Type B pancreatic cell (in vitro differentiated cells): ENCODE data around the gene EEPD1. TPM values are rescaled to one million over a fixed set of nuclear protein-coding genes. Genes with fewer than 3 reads are reported as not detected.

Source experiments
- DNase-seq: peaks from one replicate; pipeline ENCODE4 v3.0.0; 2021; ENCODE audit warnings: mixed read lengths; ENCODE audit not compliant: unreplicated experiment; ENCODE audit errors: extremely low spot score
- H3K27ac Mint-ChIP-seq: 2 replicates; pipeline ENCODE4 v1.8.0; 2021; ENCODE audit warnings: mild to moderate bottlenecking, mixed read lengths
- H3K27me3 Mint-ChIP-seq: 2 replicates; pipeline ENCODE4 v1.8.0; 2021; ENCODE audit warnings: mixed read lengths
- H3K36me3 Mint-ChIP-seq: 2 replicates; pipeline ENCODE4 v1.8.0; 2021; ENCODE audit warnings: mixed read lengths
- H3K4me1 Mint-ChIP-seq: one replicate; pipeline ENCODE4 v1.8.0; 2021; ENCODE audit warnings: mixed read lengths; ENCODE audit not compliant: unreplicated experiment
- H3K4me3 Mint-ChIP-seq: 2 replicates; pipeline ENCODE4 v1.8.0; 2021; ENCODE audit warnings: mild to moderate bottlenecking, mixed read lengths
- H3K9me3 Mint-ChIP-seq: 2 replicates; pipeline ENCODE4 v1.8.0; 2021; ENCODE audit warnings: mixed read lengths
- CTCF ChIP-seq: fragments of 200-600 bp; sonication (generic); conservative IDR thresholded peaks from 2 replicates; pipeline ENCODE4 v1.5.0; 2021; ENCODE audit warnings: antibody characterized with exemption, mild to moderate bottlenecking
- total RNA-seq: library from RNA; stranded (reverse); gene quantifications from 2 replicates; pipeline ENCODE4 v1.2.1, GENCODE V29; 2021; ENCODE audit warnings: low replicate concordance

Gene EEPD1
- total RNA-seq, 1 donor from 2014 or later, result 35.8 TPM

DNA sequence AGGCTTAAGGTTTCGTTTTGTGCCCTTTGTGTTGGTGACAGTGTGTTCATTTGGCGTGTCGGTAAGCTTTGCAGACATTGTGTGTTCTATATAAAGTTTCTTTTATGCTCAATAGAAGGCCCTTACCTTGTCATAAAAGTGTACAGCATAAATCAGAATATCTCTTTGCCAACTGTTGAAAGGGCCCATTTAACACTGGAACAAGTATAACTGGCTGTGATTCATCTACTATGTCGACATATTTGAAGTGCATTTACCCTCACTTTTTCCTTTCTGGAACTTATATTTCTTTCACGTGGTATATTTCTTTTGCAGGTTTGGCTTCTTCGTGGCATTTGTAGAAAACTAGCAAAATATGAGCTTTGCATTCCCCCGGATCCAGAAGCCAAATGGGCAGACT is 32.7 kb downstream of the EEPD1 start:
- Mint-ChIP-seq H3K36me3 (peaks cover 4% of the 10 kb centered on the region), H3K9me3 (no peaks in the 10 kb centered on the region), H3K27ac (no peak overlapping the region), H3K4me3 (no peak overlapping the region), H3K27me3 (no peaks in the 10 kb centered on the region), H3K4me1 (peaks cover 38% of the 10 kb centered on the region)
- DNase-seq, result no peak
- no peak for TF ChIP-seq CTCF

- Mint-ChIP-seq H3K27ac (no peak overlapping the region), H3K4me1 (peaks cover 40% of the 10 kb centered on the region), H3K4me3 (no peak overlapping the region), H3K9me3 (no peaks in the 10 kb centered on the region), H3K36me3 (peaks cover 4% of the 10 kb centered on the region), H3K27me3 (no peaks in the 10 kb centered on the region)
- TF ChIP-seq CTCF, result no peak
- DNase-seq, result no peak
These were observed 33.5 kb downstream of the EEPD1 start for GRCh38 chr7:36186359-36187121.

DNA sequence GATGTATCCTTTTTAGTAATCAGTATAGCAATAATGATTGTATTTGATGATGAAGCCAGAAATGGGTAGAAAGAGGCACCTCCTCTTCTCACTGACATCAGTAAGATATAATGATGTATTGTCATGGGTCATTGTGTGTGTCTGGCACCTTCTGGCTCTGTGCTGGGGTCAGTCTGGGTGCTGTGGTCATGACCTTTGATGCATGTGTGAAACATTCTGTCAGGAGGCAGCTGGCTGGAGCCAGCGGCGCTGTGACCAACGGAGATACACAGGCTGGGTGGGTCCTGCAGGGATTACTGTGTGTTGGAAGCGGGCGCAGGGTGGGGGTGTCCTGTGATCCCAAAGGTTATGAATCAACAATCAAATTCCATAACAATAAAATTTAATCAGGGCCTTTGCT is 35.2 kb downstream of the EEPD1 start:
- DNase-seq, result no peak
- no peak overlapping the region for H3K4me3 Mint-ChIP-seq
- H3K4me1 Mint-ChIP-seq, result peaks cover 35% of the 10 kb centered on the region
- H3K36me3 Mint-ChIP-seq, result peaks cover 4% of the 10 kb centered on the region
- no peak for TF ChIP-seq CTCF
- H3K27ac Mint-ChIP-seq, result no peak overlapping the region
- H3K27me3 Mint-ChIP-seq, result no peaks in the 10 kb centered on the region
- no peaks in the 10 kb centered on the region for H3K9me3 Mint-ChIP-seq

DNA sequence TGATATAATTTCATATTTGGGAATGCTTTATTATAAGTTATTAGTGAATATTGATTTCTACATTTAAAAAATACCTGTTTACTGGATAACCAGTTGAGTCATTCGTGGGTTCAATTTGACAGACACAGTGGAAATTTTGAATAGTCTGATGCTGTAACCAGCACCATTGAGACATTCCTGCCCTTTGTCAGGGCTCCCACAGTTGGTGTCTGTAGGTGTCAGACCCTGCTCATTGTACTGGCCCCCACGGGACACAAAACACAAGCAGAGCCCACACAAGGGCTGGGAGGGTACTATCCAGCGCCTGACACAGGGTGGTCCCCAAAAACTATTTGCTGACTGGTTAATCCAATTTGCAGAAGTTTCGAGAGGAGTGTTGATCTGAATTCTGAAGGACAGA is 35.9 kb downstream of the EEPD1 start:
- H3K36me3 Mint-ChIP-seq, result peaks cover 4% of the 10 kb centered on the region
- no peak for DNase-seq
- no peaks in the 10 kb centered on the region for H3K27me3 Mint-ChIP-seq
- no peak overlapping the region for H3K4me3 Mint-ChIP-seq
- H3K27ac Mint-ChIP-seq, result no peak overlapping the region
- TF ChIP-seq CTCF, result no peak
- H3K9me3 Mint-ChIP-seq, result no peaks in the 10 kb centered on the region
- peaks cover 35% of the 10 kb centered on the region for H3K4me1 Mint-ChIP-seq

DNA sequence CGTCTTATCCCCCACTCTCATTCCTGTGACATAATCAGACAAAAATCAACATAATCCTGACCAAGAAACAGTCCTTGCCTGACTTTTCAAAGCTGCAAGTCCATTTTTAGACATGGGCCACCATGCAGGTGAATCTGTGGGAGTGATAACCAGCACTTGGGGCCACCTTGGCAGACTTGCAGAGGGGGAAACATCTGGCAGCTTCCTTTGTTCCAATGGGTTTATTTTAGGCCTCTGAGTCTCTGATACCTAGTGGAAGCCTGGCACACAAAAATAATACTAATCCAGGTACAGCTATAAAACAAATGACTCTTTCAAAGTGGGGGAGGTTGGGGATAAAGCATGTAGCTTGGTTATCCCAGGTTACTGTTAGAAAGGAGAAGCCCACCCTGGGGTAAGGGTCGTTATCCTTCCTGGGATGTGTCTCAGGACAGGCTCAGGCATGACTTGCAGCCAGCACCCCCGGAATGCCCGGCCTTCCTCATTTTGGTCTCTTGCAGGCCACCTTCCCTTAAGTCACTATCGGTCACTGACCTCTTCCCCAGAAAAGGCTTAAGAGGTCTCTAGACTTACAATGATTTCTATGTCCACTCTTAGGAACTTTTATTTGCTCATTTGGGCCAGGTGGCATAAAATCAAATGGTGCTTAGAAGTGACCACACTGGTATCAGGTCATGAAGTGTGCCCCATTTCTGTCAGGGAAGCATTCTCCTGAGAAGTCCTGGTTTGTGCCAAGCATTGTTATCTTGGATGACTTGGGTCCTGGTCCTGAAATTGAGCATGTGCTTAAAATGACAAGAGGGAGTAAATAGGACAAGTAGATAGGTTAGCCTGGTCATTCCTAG is 37.6 kb downstream of the EEPD1 start:
- peaks cover 9% of the 10 kb centered on the region for H3K36me3 Mint-ChIP-seq
- DNase-seq, result no peak
- no peaks in the 10 kb centered on the region for H3K27me3 Mint-ChIP-seq
- no peak overlapping the region for H3K27ac Mint-ChIP-seq
- no peak for TF ChIP-seq CTCF
- no peak overlapping the region for H3K4me3 Mint-ChIP-seq
- no peaks in the 10 kb centered on the region for H3K9me3 Mint-ChIP-seq
- H3K4me1 Mint-ChIP-seq, result peaks cover 27% of the 10 kb centered on the region
